H1 (cell line): ENCODE measurements around the gene HDAC2. TPM values are rescaled to one million over a fixed set of nuclear protein-coding genes. Genes with fewer than 3 reads are reported as not detected.

ENCODE experiments used
- CTCF ChIA-PET: fragments of 300-600 bp; sonication (Branson Sonifier 250); formaldehyde crosslinking; loops from one replicate; lab custom pipeline; 2021; ENCODE audit not compliant: partially characterized antibody; lab: Charles Lee
- POLR2A ChIA-PET: fragments of 300-600 bp; sonication (Branson Sonifier 250); formaldehyde crosslinking; loops from one replicate; lab custom pipeline; 2021; ENCODE audit warnings: inconsistent platforms; ENCODE audit not compliant: partially characterized antibody; lab: Charles Lee
- DNase-seq, 2 experiments: peaks; one replicate each; pipeline versions ENCODE4 v3.0.0 to v3.0.0-alpha.2; 2010 to 2022; ENCODE audit warnings: low spot score in 2 of 2, low read depth in 1 of 2, mixed read lengths in 1 of 2
- FAIRE-seq: peaks from 2 replicates; lab custom pipeline; 2011; peaks lifted over from hg19 to GRCh38; lab: Jason Lieb, UNC
- H2AFZ ChIP-seq: 2 replicates; pipeline ENCODE4 v1.8.1; 2012; ENCODE audit warnings: low read length, inconsistent platforms
- H2AK5ac ChIP-seq: 2 replicates; pipeline ENCODE4 v1.6.1; 2013; ENCODE audit warnings: low read depth, low read length
- H2BK120ac ChIP-seq: replicated peaks from 2 replicates; pipeline ENCODE3; 2013; ENCODE audit warnings: low read depth, low read length, inconsistent platforms
- H2BK12ac ChIP-seq: 2 replicates; pipeline ENCODE4 v1.6.1; 2013; ENCODE audit warnings: low read depth, low read length
- H2BK15ac ChIP-seq: 2 replicates; pipeline ENCODE4 v1.6.1; 2013; ENCODE audit warnings: low read length
- H2BK20ac ChIP-seq: 2 replicates; pipeline ENCODE4 v1.6.1; 2013; ENCODE audit warnings: low read length
- H2BK5ac ChIP-seq: 2 replicates; pipeline ENCODE4 v1.6.1; 2013; ENCODE audit warnings: low read depth, low read length
- H3K14ac ChIP-seq: 2 replicates; pipeline ENCODE4 v1.6.1; 2013; ENCODE audit warnings: inconsistent platforms; ENCODE audit not compliant: insufficient read length
- H3K18ac ChIP-seq: 2 replicates; pipeline ENCODE4 v1.6.1; 2013; ENCODE audit warnings: low read length; ENCODE audit errors: extremely low read depth
- H3K23ac ChIP-seq: 2 replicates; pipeline ENCODE4 v1.6.1; 2013; ENCODE audit warnings: inconsistent platforms; ENCODE audit not compliant: insufficient read length
- H3K23me2 ChIP-seq: 2 replicates; pipeline ENCODE4 v1.6.1; 2013; ENCODE audit warnings: low read depth, low read length
- H3K27ac ChIP-seq: 2 replicates; pipeline ENCODE4 v1.6.1; 2011; ENCODE audit warnings: low read depth, low read length, inconsistent platforms
- H3K27me3 ChIP-seq, 4 experiments: replicated peaks in 1 of 4; 1 replicate in 1 of 4; 2 replicates in 3 of 4; pipeline versions ENCODE4 v1.6.1 to v1.8.1; 2011 to 2013; ENCODE audit warnings: low read length in 3 of 4, mild to moderate bottlenecking in 3 of 4, inconsistent platforms in 2 of 4, mixed read lengths in 2 of 4, moderate library complexity in 1 of 4; ENCODE audit not compliant: control insufficient read depth in 3 of 4, insufficient read depth in 3 of 4; ENCODE audit errors: extremely low read depth in 1 of 4
- H3K36me3 ChIP-seq, 4 experiments: 2 replicates each; pipeline versions ENCODE4 v1.6.1 to v1.8.1; 2011 to 2013; ENCODE audit warnings: mild to moderate bottlenecking in 4 of 4, low read length in 3 of 4, moderate library complexity in 2 of 4, control low read depth in 1 of 4, inconsistent platforms in 1 of 4; ENCODE audit not compliant: insufficient read depth in 4 of 4, control insufficient read depth in 2 of 4
- H3K4ac ChIP-seq: replicated peaks from 2 replicates; pipeline ENCODE3; 2013; ENCODE audit warnings: low read length, low read depth, mixed read lengths, inconsistent platforms; ENCODE audit not compliant: insufficient read length
- H3K4me1 ChIP-seq, 4 experiments: replicated peaks in 1 of 4; 1 replicate in 1 of 4; 2 replicates in 3 of 4; pipeline versions ENCODE4 v1.6.1 to v1.8.1; 2011 to 2013; ENCODE audit warnings: low read length in 3 of 4, inconsistent platforms in 2 of 4, mixed read lengths in 1 of 4; ENCODE audit not compliant: insufficient read depth in 4 of 4, control insufficient read depth in 3 of 4
- H3K4me2 ChIP-seq, 2 experiments: 2 replicates each; pipeline versions ENCODE4 v1.6.1 to v1.8.1; 2011 to 2013; ENCODE audit warnings: low read depth in 2 of 2, low read length in 2 of 2, control low read depth in 1 of 2, inconsistent platforms in 1 of 2, mild to moderate bottlenecking in 1 of 2; ENCODE audit not compliant: insufficient read depth in 1 of 2
- H3K4me3 ChIP-seq, 4 experiments: fragments of 200-600, 300-600 bp in 1 of 4; sonication (generic), shearing (Covaris generic), sonication (Bioruptor Twin) in 1 of 4; 2 replicates each; pipeline versions ENCODE4 v1.5.1 to v1.8.1; 2011 to 2016; ENCODE audit warnings: low read length in 4 of 4, low read depth in 3 of 4, control low read depth in 2 of 4, inconsistent platforms in 2 of 4, mild to moderate bottlenecking in 2 of 4, mixed read lengths in 1 of 4, moderate library complexity in 1 of 4; ENCODE audit not compliant: insufficient read depth in 2 of 4; ENCODE audit errors: extremely low read depth in 1 of 4
- H3K56ac ChIP-seq: replicated peaks from 2 replicates; pipeline ENCODE3; 2013; ENCODE audit warnings: low read depth, mild to moderate bottlenecking, mixed read lengths, low read length, inconsistent platforms; ENCODE audit not compliant: insufficient read length
- H3K79me1 ChIP-seq: 2 replicates; pipeline ENCODE4 v1.6.1; 2013; ENCODE audit warnings: low read depth, low read length, control low read depth
- H3K79me2 ChIP-seq, 2 experiments: 2 replicates each; pipeline versions ENCODE4 v1.6.1 to v1.8.1; 2012 to 2013; ENCODE audit warnings: low read length in 2 of 2, mild to moderate bottlenecking in 2 of 2, inconsistent platforms in 1 of 2; ENCODE audit not compliant: insufficient read depth in 2 of 2, control insufficient read depth in 1 of 2
- H3K9ac ChIP-seq, 4 experiments: replicated peaks in 1 of 4; 1 replicate in 1 of 4; 2 replicates in 3 of 4; pipeline versions ENCODE4 v1.6.1 to v1.8.1; 2011 to 2013; ENCODE audit warnings: low read depth in 3 of 4, low read length in 3 of 4, control low read depth in 2 of 4, mild to moderate bottlenecking in 2 of 4, moderate library complexity in 2 of 4, inconsistent platforms in 1 of 4; ENCODE audit errors: extremely low read depth in 1 of 4
- H3K9me3 ChIP-seq, 2 experiments: 2 replicates each; pipeline versions ENCODE4 v1.6.1 to v1.8.1; 2012 to 2013; ENCODE audit warnings: mild to moderate bottlenecking in 2 of 2, moderate library complexity in 2 of 2, control low read depth in 1 of 2, inconsistent platforms in 1 of 2, low read depth in 1 of 2, low read length in 1 of 2, mixed read lengths in 1 of 2; ENCODE audit not compliant: insufficient read depth in 2 of 2
- H4K20me1 ChIP-seq, 2 experiments: replicated peaks in 1 of 2; 2 replicates each; pipeline versions ENCODE3 to v1.8.1; 2011 to 2013; ENCODE audit warnings: inconsistent platforms in 2 of 2, low read length in 2 of 2, mild to moderate bottlenecking in 1 of 2; ENCODE audit not compliant: insufficient read depth in 2 of 2, control insufficient read depth in 1 of 2
- H4K5ac ChIP-seq: 2 replicates; pipeline ENCODE4 v1.6.1; 2013; ENCODE audit warnings: low read length, low read depth, mixed read lengths, inconsistent platforms; ENCODE audit not compliant: insufficient read length
- H4K8ac ChIP-seq: 2 replicates; pipeline ENCODE4 v1.8.0; 2013; ENCODE audit warnings: mild to moderate bottlenecking, moderate library complexity, low read length, inconsistent platforms; ENCODE audit not compliant: insufficient read depth; ENCODE audit errors: extremely low read depth
- H4K91ac ChIP-seq: replicated peaks from 2 replicates; pipeline ENCODE3; 2013; ENCODE audit warnings: low read length, mixed read lengths, inconsistent platforms; ENCODE audit not compliant: insufficient read length
- ASH2L ChIP-seq: fragments of 200-600, 300-600 bp; sonication (generic); IDR thresholded peaks from one replicate; pipeline ENCODE4 v1.7.1; 2017; ENCODE audit warnings: low read length
- CEBPB ChIP-seq: IDR thresholded peaks from 2 replicates; pipeline ENCODE4 v1.6.1; 2012; ENCODE audit warnings: low read depth, low read length
- CHD1 ChIP-seq: IDR thresholded peaks from 2 replicates; pipeline ENCODE4 v1.6.1; 2012; ENCODE audit warnings: low read depth, low read length, improper control_type of control experiment
- EGR1 ChIP-seq: IDR thresholded peaks from 2 replicates; pipeline ENCODE4 v1.6.1; 2011; ENCODE audit warnings: low read depth, low read length, borderline replicate concordance
- GABPA ChIP-seq: IDR thresholded peaks from 2 replicates; pipeline ENCODE4 v1.6.1; 2011; ENCODE audit warnings: mild to moderate bottlenecking, low read length, moderate library complexity, borderline replicate concordance; ENCODE audit not compliant: insufficient read depth
- KDM4A ChIP-seq: IDR thresholded peaks from one replicate; pipeline ENCODE4 v1.7.1; 2012; ENCODE audit warnings: low read depth, mild to moderate bottlenecking, moderate library complexity, low read length, inconsistent platforms; ENCODE audit not compliant: severe bottlenecking
- PHF8 ChIP-seq: fragments of 200-600 bp; sonication (generic); conservative IDR thresholded peaks from 2 replicates; pipeline ENCODE4 v1.7.1; 2012; ENCODE audit warnings: low read depth, mild to moderate bottlenecking, inconsistent platforms, low read length, moderate library complexity
- SIN3A ChIP-seq, 2 experiments: IDR thresholded peaks in 1 of 2; conservative IDR thresholded peaks in 1 of 2; 2 replicates each; pipeline ENCODE4 v1.6.1; 2011 to 2012; ENCODE audit warnings: low read length in 2 of 2, improper control_type of control experiment in 1 of 2, low read depth in 1 of 2, mild to moderate bottlenecking in 1 of 2
- ZNF274 ChIP-seq: IDR thresholded peaks from 2 replicates; pipeline ENCODE4 v1.7.0; 2012; ENCODE audit warnings: low read length, borderline replicate concordance; ENCODE audit errors: extremely low read depth
- WGBS, 2 experiments: shearing (Covaris generic) in 1 of 2; methylation state at CpG; one replicate each; pipeline versions ENCODE4 v1.1.6 to v1.1.7; 2013 to 2015; ENCODE audit warnings: low lambda C conversion rate in 2 of 2, mixed read lengths in 2 of 2, inconsistent platforms in 1 of 2, low coverage in 1 of 2, missing lambda C conversion rate in 1 of 2; ENCODE audit not compliant: insufficient replicate concordance in 2 of 2, insufficient coverage in 1 of 2, insufficient read length in 1 of 2; ENCODE audit errors: extremely low coverage in 1 of 2, missing lambda C conversion rate in 1 of 2; 5-methylcytosine and 5-hydroxymethylcytosine counted together
- polyA plus RNA-seq, 7 experiments: library from polyadenylated mRNA; depleted of rRNA in 3 of 7; stranded (reverse) in 5 of 7; unstranded in 2 of 7; fragments of >200 nt in 5 of 7; fragments of 200-250 nt in 2 of 7; gene quantifications; 1 replicate in 5 of 7; 2 replicates in 1 of 7; 4 replicates in 1 of 7; pipeline versions ENCODE4 v1.2.1 to v1.2.3, GENCODE V29; 2011 to 2013; ENCODE audit warnings: missing spikeins in 2 of 7, mixed read lengths in 2 of 7
- total RNA-seq: library from RNA; stranded (reverse); fragmentation: NEBNext Ultra II Directional; extraction: Animal tissue kit (Norgen Biotek cat#: 25700); gene quantifications from 2 replicates; pipeline ENCODE4 v1.2.1, GENCODE V29; 2021
- TF ChIP-seq, protein P1 (sequence below): IDR thresholded peaks from 2 replicates; pipeline ENCODE4 v1.6.1; 2012; ENCODE audit warnings: inconsistent platforms

The HDAC2 gene
- total and polyA plus RNA-seq, 2 of the 8 experiments (the other 6 are each of a cell fraction or from before 2014, with no cell fraction given): 323 to 374 TPM

DNA sequence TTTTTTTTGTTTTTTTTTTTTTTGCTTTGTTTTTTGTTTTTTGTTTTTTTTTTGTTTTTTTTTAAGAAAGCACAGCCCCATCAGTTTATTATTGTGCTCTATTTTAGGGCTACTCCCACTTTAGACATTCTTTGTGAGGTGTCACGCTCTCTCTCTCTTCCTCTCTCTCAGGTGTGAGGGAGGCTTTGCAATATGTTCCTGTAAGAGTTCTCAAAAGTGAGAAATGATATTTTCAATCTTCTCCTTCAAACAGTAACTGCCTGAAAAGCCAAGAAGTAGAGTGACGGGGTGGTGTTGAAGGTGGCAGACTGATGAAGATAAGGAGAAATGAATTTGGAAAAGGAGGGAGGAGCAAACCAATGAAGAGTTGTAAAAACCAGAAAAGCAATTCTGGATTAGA lies 28.3 kb upstream of the HDAC2 start:
- CTCF ChIA-PET: interaction anchor here (0.7 kb wide), 1 partner anchor 1246 kb away, joined by 3 read pairs; no protein-coding TSS in a partner anchor

More for the DNA sequence above, 28.3 kb upstream of the HDAC2 start:
- TF ChIP-seq GABPA: no peak
- TF ChIP-seq SIN3A (conservative IDR thresholded peaks at IDR 0.05 in 1 of 2, IDR thresholded peaks at IDR 0.05 in 1 of 2; ENCODE audit: low read depth in 1 of 2, low read length in 2 of 2): no peak
- TF ChIP-seq CHD1: no peak
- TF ChIP-seq, protein P1, sequence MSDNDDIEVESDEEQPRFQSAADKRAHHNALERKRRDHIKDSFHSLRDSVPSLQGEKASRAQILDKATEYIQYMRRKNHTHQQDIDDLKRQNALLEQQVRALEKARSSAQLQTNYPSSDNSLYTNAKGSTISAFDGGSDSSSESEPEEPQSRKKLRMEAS: no peak
- no peak for TF ChIP-seq PHF8
- no peak for TF ChIP-seq ASH2L
- no peak for TF ChIP-seq KDM4A
- no peak for TF ChIP-seq EGR1
- TF ChIP-seq ZNF274: no peak
- TF ChIP-seq CEBPB: no peak
- TF ChIP-seq, all 59 proteins: peak for 0
- no peak overlapping the region for H2BK120ac ChIP-seq
- no peak overlapping the region for H3K14ac ChIP-seq
- H3K79me2 ChIP-seq: no peaks in the 10 kb centered on the region
- H4K20me1 ChIP-seq: no peaks in the 10 kb centered on the region
- FAIRE-seq (no peak), DNase-seq (no peak)
- no peak overlapping the region for H3K4ac ChIP-seq
- H2AFZ ChIP-seq: no peak overlapping the region
- no peak overlapping the region for H3K23ac ChIP-seq
- H4K5ac ChIP-seq: no peak overlapping the region
- H3K18ac ChIP-seq: no peak overlapping the region
- H3K4me2 ChIP-seq: no peak overlapping the region
- no peak overlapping the region for H3K56ac ChIP-seq
- no peak overlapping the region for H2AK5ac ChIP-seq
- peaks cover 0 to 7% (median 6%) of the 10 kb centered on the region in 4 experiments; a peak in 5 of 7 replicates for H3K4me1 ChIP-seq
- no peaks in the 10 kb centered on the region for H3K27me3 ChIP-seq
- H4K91ac ChIP-seq: no peak overlapping the region
- POLR2A ChIA-PET: no interaction called here
- H3K27ac ChIP-seq: no peak overlapping the region
- no peak overlapping the region for H2BK12ac ChIP-seq
- H3K79me1 ChIP-seq: no peaks in the 10 kb centered on the region
- 88% methylated on average over 2 of the region's 2 CpGs; no CpG with 5 or more reads in 1 of the 2 experiments for WGBS, 2 experiments
- no peak overlapping the region for H4K8ac ChIP-seq
- H3K23me2 ChIP-seq: no peaks in the 10 kb centered on the region; the same call in 1 of the 2 replicates
- H2BK20ac ChIP-seq: no peak overlapping the region
- no peak overlapping the region for H2BK15ac ChIP-seq
- H3K4me3 ChIP-seq: no peak overlapping the region
- no peak overlapping the region for H2BK5ac ChIP-seq
- H3K9ac ChIP-seq: no peak overlapping the region
- no peaks in the 10 kb centered on the region for H3K9me3 ChIP-seq
- H3K36me3 ChIP-seq: no peaks in the 10 kb centered on the region; a peak in 1 of 8 replicates
